Kidney (tissue), 14 donors: Measurements from ENCODE around the gene KRT78. TPM values are rescaled to one million over a fixed set of nuclear protein-coding genes. Genes with fewer than 3 reads are reported as not detected.

Experiments
- DNase-seq, 5 donors: peaks; one replicate each; pipeline ENCODE4 v3.0.0-alpha.2; 2013 to 2020
- FAIRE-seq: peaks from 2 replicates; lab custom pipeline; 2012; peaks lifted over from hg19 to GRCh38; lab: Jason Lieb, UNC
- H3K27ac ChIP-seq, 2 donors: one replicate each; pipeline ENCODE4 v1.7.0; 2013; ENCODE audit warnings: low read depth in 2 of 2, low read length in 2 of 2, inconsistent platforms in 1 of 2
- H3K27me3 ChIP-seq: one replicate; pipeline ENCODE4 v1.7.1; 2013; ENCODE audit warnings: low read length, inconsistent platforms; ENCODE audit not compliant: control insufficient read depth, insufficient read depth
- H3K36me3 ChIP-seq, 3 donors: one replicate each; pipeline versions ENCODE4 v1.7.0 to v1.7.1; 2013; ENCODE audit warnings: low read length in 3 of 3, control low read depth in 1 of 3, inconsistent platforms in 1 of 3; ENCODE audit not compliant: insufficient read depth in 3 of 3, control insufficient read depth in 2 of 3
- H3K4me1 ChIP-seq, 3 donors: one replicate each; pipeline versions ENCODE4 v1.7.0 to v1.7.1; 2013; ENCODE audit warnings: low read length in 3 of 3, inconsistent platforms in 1 of 3, low read depth in 1 of 3; ENCODE audit not compliant: control insufficient read depth in 2 of 3, insufficient read depth in 2 of 3
- H3K4me3 ChIP-seq, 3 donors: one replicate each; pipeline versions ENCODE4 v1.7.0 to v1.8.1; 2013; ENCODE audit warnings: low read length in 3 of 3, control low read depth in 1 of 3, inconsistent platforms in 1 of 3
- H3K9ac ChIP-seq, 3 donors: one replicate each; pipeline versions ENCODE4 v1.7.0 to v1.7.1; 2013; ENCODE audit warnings: low read length in 3 of 3, control low read depth in 1 of 3, inconsistent platforms in 1 of 3
- H3K9me3 ChIP-seq, 3 donors: one replicate each; pipeline versions ENCODE4 v1.7.0 to v1.7.1; 2013; ENCODE audit warnings: low read length in 3 of 3, control low read depth in 1 of 3, inconsistent platforms in 1 of 3; ENCODE audit not compliant: control insufficient read depth in 2 of 3, insufficient read depth in 1 of 3
- intact Hi-C: fragments of 100-400 bp; cut with DNase I; formaldehyde crosslinking; loops from one replicate; pipeline ENCODE4 v1.11.1; 2022
- polyA plus RNA-seq: library from polyadenylated mRNA; stranded (reverse); fragments of 350-450 nt; fragmentation: Illumina TruSeq; extraction: RNeasy Lipid Tissue Mini Kit (QIAGEN cat#74804); gene quantifications from one replicate; pipeline ENCODE4 v1.2.3, GENCODE V29; 2014; ENCODE audit warnings: low read depth, low replicate concordance; ENCODE audit not compliant: insufficient read depth
- total RNA-seq: library from RNA; stranded (reverse); fragmentation: NEBNext Ultra II Directional; extraction: Animal tissue kit (Norgen Biotek cat#: 25700); gene quantifications from one replicate; pipeline ENCODE4 v1.2.1, GENCODE V29; 2021
- TF ChIP-seq, protein P1 (sequence below): IDR thresholded peaks from 3 replicates; pipeline ENCODE4 v1.5.1; 2012; ENCODE audit warnings: mild to moderate bottlenecking, moderate library complexity, borderline replicate concordance; ENCODE audit not compliant: insufficient read depth; ENCODE audit errors: extremely low read depth
- donor health status: control.
- donor health status: control.
- donor health status: control.
- donor health status: control.
- donor health status: control.
- donor health status: DM: yes; HTN: yes; CAD: no.
- donor health status: Normal renal cell carcinoma (clear cell type).

KRT78 gene
- total and polyA plus RNA-seq, 2 donors from 2014 or later, result not detected

GRCh38 chr12:52839436-52840105, 9.2 kb downstream of the KRT78 start:
- Histone ChIP-seq H3K27ac (no peak overlapping the region), H3K9ac (no peak overlapping the region), H3K4me1 (no peaks in the 10 kb centered on the region), H3K9me3 (no peaks in the 10 kb centered on the region), H3K27me3 (no peaks in the 10 kb centered on the region), H3K36me3 (no peaks in the 10 kb centered on the region), H3K4me3 (no peak overlapping the region)
- DNase-seq (no peak), FAIRE-seq (no peak)
- intact Hi-C loops, result no loop called here
- TF ChIP-seq, protein P1, sequence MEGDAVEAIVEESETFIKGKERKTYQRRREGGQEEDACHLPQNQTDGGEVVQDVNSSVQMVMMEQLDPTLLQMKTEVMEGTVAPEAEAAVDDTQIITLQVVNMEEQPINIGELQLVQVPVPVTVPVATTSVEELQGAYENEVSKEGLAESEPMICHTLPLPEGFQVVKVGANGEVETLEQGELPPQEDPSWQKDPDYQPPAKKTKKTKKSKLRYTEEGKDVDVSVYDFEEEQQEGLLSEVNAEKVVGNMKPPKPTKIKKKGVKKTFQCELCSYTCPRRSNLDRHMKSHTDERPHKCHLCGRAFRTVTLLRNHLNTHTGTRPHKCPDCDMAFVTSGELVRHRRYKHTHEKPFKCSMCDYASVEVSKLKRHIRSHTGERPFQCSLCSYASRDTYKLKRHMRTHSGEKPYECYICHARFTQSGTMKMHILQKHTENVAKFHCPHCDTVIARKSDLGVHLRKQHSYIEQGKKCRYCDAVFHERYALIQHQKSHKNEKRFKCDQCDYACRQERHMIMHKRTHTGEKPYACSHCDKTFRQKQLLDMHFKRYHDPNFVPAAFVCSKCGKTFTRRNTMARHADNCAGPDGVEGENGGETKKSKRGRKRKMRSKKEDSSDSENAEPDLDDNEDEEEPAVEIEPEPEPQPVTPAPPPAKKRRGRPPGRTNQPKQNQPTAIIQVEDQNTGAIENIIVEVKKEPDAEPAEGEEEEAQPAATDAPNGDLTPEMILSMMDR, result no peak

DNA sequence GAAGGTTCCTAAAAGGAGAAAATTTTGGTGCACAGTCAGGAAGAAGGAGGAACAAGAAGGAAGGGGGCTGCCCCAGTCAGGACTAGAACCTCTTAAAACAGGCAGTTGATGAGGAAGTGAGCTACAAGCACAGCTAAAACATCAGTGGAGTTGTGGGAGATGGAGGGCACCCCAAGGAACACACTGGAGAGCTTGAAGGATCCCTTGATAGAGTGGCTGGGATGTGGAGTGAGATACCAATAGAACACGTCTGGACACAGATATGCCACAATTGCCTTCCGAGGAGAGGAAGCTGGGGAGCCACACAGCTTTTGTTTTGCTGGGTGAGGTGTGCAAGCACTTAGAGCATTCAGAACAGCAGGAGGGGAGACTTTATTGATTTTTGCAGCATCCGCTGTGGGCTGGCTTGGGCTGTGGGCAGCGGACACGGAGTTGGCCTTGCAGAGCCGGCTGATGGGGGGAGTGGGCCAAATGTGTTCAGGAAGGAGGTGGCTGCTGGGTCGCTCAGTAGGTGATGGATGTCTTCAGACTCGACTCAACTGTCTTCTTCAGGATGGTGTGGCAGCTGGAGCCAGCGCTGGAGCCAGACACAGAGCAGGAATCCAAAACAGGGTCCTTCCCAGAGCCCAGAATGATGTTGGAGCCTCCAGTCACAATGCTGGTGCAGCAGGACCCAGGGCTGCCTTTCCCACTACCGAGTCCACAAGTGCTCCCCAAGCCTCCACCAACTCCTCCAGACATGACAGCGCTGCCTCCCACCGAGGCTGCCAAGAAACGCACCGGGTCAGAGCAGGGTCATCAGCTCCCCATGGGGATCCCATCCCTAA, 10.0 kb downstream of the KRT78 start:
- DNase-seq (no peak), FAIRE-seq (no peak)
- no peak overlapping the region for H3K9ac ChIP-seq
- intact Hi-C loops, result no loop called here
- TF ChIP-seq, protein P1, result no peak
- no peak overlapping the region for H3K4me3 ChIP-seq
- no peaks in the 10 kb centered on the region for H3K27me3 ChIP-seq
- no peaks in the 10 kb centered on the region for H3K36me3 ChIP-seq
- H3K9me3 ChIP-seq, result no peaks in the 10 kb centered on the region
- H3K4me1 ChIP-seq, result no peaks in the 10 kb centered on the region
- no peak overlapping the region for H3K27ac ChIP-seq

DNA sequence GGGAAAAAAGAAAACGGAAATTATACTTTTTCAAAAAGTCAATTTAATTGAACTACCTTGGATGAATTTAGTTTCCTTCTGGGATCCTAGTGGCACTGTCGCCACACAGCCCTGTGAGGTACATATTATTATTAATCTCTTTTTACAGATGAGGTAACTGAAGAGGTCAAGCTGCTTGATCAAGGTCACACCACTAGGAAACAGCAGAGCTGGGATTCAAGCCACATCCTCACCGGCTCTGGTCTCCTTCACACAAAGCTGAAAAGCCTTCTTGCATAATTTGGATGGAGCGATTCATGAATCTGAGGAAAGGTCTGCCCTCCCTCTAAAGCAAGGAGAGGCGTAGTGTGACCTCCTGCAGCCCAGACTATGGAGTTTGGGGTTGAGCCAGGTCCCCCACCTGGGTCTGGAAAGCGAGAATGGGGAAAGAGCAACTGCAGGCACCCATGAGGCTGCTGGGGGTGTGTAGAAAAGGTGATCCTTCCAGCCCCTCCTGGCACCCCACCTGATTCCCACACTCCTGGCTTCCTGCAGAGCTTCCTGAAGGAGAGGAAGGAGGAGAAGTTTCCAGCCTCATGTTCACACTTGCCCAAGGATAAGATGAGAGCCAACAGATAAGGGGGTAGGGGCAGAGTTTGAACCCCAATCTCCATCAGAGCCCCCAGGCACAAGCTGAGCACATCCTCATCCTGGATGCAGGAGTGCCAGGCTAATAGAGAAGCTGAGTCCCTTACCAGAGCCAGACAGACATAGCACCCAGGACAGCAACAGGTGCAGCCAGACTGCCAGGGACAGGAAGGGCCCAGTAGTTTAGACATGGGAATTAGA, 10.8 kb downstream of the KRT78 start:
- no peaks in the 10 kb centered on the region for H3K4me1 ChIP-seq
- FAIRE-seq, result no peak

More for the DNA sequence above, 10.8 kb downstream of the KRT78 start:
- H3K9ac ChIP-seq, result no peak overlapping the region
- H3K4me3 ChIP-seq, result no peak overlapping the region
- H3K27ac ChIP-seq, result no peak overlapping the region
- no peaks in the 10 kb centered on the region for H3K9me3 ChIP-seq
- H3K36me3 ChIP-seq, result no peaks in the 10 kb centered on the region
- no peak for DNase-seq
- TF ChIP-seq, protein P1, result no peak
- H3K27me3 ChIP-seq, result no peaks in the 10 kb centered on the region
- intact Hi-C loops, result no loop called here
